ENCODE results near the gene EXOSC2.

DNA sequence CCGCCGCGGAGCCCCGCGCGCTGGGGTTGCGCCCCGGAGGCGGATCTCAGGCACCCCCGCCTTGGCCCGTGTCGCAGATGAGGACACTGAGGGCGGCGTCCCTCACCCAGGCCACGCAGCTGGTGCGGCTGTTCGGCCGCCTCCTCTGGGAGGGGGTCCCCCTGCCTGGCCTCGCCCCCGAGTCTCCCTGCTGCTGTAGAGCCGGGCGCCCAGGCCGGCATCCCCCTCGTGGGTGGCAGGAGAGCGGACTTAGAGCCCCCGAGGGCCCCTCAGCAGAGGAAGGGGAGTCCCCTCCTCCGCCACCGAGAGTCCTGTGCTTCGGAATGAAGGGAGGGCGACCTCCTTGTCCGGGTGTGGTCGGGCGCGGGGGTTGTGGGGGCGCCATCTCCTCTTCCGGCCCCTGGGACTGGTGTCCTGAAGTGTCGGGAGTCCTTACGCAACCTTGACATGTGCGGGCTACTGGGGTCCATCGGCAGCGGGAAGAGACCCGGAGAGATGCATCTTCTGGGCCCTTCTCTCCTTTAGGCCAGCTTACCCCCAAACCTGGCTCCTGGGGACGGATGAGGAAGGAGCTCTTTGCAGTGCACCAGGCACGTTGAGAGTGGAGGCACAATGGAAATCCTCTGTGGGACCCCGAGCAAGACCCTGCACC lies 11.7 kb upstream of the EXOSC2 start:
- TF ChIP-seq CTCF (conservative IDR thresholded peaks at IDR 0.05; ENCODE audit: low read depth in 2 of 2) (no peak), CREB1 (CRISPR knock-in tag; IDR thresholded peaks at IDR 0.05; ENCODE audit: low read depth) (no peak), JUNB (IDR thresholded peaks at IDR 0.05; ENCODE audit: unreplicated experiment) (no peak)

Measured in GM23338 (cell line).